ENCODE results near the gene DKKL1. TPM values are rescaled to one million over a fixed set of nuclear protein-coding genes. Genes with fewer than 3 reads are reported as not detected.

DKKL1 gene
- total and polyA plus RNA-seq, 3 donors from 2014 or later, result 145 to 487 (median 190) TPM

- intact Hi-C loops (cut with DNase I; ENCODE audit: low total_unique reads), result no loop called here
- no peaks in the 10 kb centered on the region for H3K9me3 ChIP-seq
- no peak overlapping the region for H3K27ac ChIP-seq
- H3K4me1 ChIP-seq, result peaks cover 28% of the 10 kb centered on the region
- DNase-seq, result peak; percentile 62
- WGBS, 2 donors, result 2% methylated on average over 41 to 48 of the region's 58 CpGs
- no peaks in the 10 kb centered on the region for H3K36me3 ChIP-seq (ENCODE audit: low read depth, missing control alignments)
- peak overlapping the region in 1 of 2 donors; percentile 10 for H3K4me3 ChIP-seq
- peaks cover 4% of the 10 kb centered on the region for H3K27me3 ChIP-seq
- TF ChIP-seq POLR2A (IDR thresholded peaks at IDR 0.05), result no peak
- TF ChIP-seq CTCF (IDR thresholded peaks at IDR 0.05), result peak in 2 of 3 experiments; percentile 45 to 48
These were observed 58.9 kb downstream of the DKKL1 start for GRCh38 chr19:49422407-49423070.

GRCh38 chr19:49423071-49423984 is 59.7 kb downstream of the DKKL1 start, which contains the start of gene PTH2:
Gene PTH2 (minus strand): TSS chr19:49423441. CDS start chr19:49423339, 102 bp downstream.
- intact Hi-C loops (cut with DNase I; ENCODE audit: low total_unique reads), result no loop called here
- Histone ChIP-seq H3K27ac (no peak within 1 kb of the TSS), H3K9me3 (no peaks in the 10 kb centered on the region), H3K36me3 (ENCODE audit: low read depth, missing control alignments) (no peaks in the 10 kb centered on the region), H3K4me1 (peaks cover 35% of the 10 kb centered on the region), H3K27me3 (peaks cover 4% of the 10 kb centered on the region), H3K4me3 (peak within 1 kb of the TSS in 1 of 2 donors; percentile 10)
- WGBS, 2 donors, result 5 to 6% methylated on average over 32 to 42 of the region's 42 CpGs
- TF ChIP-seq CTCF (IDR thresholded peaks at IDR 0.05) (no peak), POLR2A (IDR thresholded peaks at IDR 0.05) (no peak)
- DNase-seq, result no peak

- intact Hi-C loops (cut with DNase I; ENCODE audit: low total_unique reads), result no loop called here
- H3K27me3 ChIP-seq, result peaks cover 4% of the 10 kb centered on the region
These were observed 60.3 kb downstream of the DKKL1 start for GRCh38 chr19:49423985-49424303.

More at GRCh38 chr19:49423985-49424303, 60.3 kb downstream of the DKKL1 start:
- Histone ChIP-seq H3K4me3 (no peak overlapping the region), H3K36me3 (ENCODE audit: low read depth, missing control alignments) (no peaks in the 10 kb centered on the region), H3K4me1 (peaks cover 35% of the 10 kb centered on the region), H3K27ac (no peak overlapping the region), H3K9me3 (no peaks in the 10 kb centered on the region)
- no peak for TF ChIP-seq CTCF (IDR thresholded peaks at IDR 0.05)
- TF ChIP-seq POLR2A (IDR thresholded peaks at IDR 0.05), result no peak
- 5 to 17% methylated on average over 3 of the region's 3 CpGs for WGBS, 2 donors
- no peak for DNase-seq

Other genes starting within 250 kb of the DKKL1 start
- 10 to 100 TPM; 57.6 to 66.2 TPM for gene LIN7B, start 249.5 kb upstream of the DKKL1 start, total RNA-seq
- gene LIN7B, start 249.5 kb upstream of the DKKL1 start, polyA plus RNA-seq (ENCODE audit: insufficient read depth, low read depth, low replicate concordance), result 22.4 TPM
- gene C19orf73, start 244.7 kb upstream of the DKKL1 start, total RNA-seq, result 1 to 10 TPM; 4.0 to 8.5 TPM
- 1.5 TPM for gene C19orf73, start 244.7 kb upstream of the DKKL1 start, polyA plus RNA-seq (ENCODE audit: insufficient read depth, low read depth, low replicate concordance)
- gene PPFIA3, start 244.3 kb upstream of the DKKL1 start, total RNA-seq, result 10 to 100 TPM in 1 of 2 donors, 1 to 10 TPM in 1; 9.2 to 13.1 TPM
- gene PPFIA3, start 244.3 kb upstream of the DKKL1 start, polyA plus RNA-seq (ENCODE audit: insufficient read depth, low read depth, low replicate concordance), result 8.8 TPM
- 1 to 10 TPM; 1.8 to 5.4 TPM for gene HRC, start 208.5 kb upstream of the DKKL1 start, total RNA-seq
- 4.1 TPM for gene HRC, start 208.5 kb upstream of the DKKL1 start, polyA plus RNA-seq (ENCODE audit: insufficient read depth, low read depth, low replicate concordance)
- gene TRPM4, start 206.1 kb upstream of the DKKL1 start, total RNA-seq, result 10 to 100 TPM; 30.5 to 45.7 TPM
- gene TRPM4, start 206.1 kb upstream of the DKKL1 start, polyA plus RNA-seq (ENCODE audit: insufficient read depth, low read depth, low replicate concordance), result 16.0 TPM
- gene SLC6A16, start 38.7 kb upstream of the DKKL1 start, total RNA-seq, result 10 to 100 TPM; 47.0 to 51.9 TPM
- 311 TPM for gene SLC6A16, start 38.7 kb upstream of the DKKL1 start, polyA plus RNA-seq (ENCODE audit: insufficient read depth, low read depth, low replicate concordance)
- 10 to 100 TPM; 12.6 to 16.2 TPM for gene CD37, start 28.5 kb upstream of the DKKL1 start, total RNA-seq
- gene CD37, start 28.5 kb upstream of the DKKL1 start, polyA plus RNA-seq (ENCODE audit: insufficient read depth, low read depth, low replicate concordance), result 23.2 TPM
- 10 to 100 TPM; 12.6 to 20.8 TPM for gene TEAD2, start 1.5 kb upstream of the DKKL1 start, total RNA-seq
- 29.6 TPM for gene TEAD2, start 1.5 kb upstream of the DKKL1 start, polyA plus RNA-seq (ENCODE audit: insufficient read depth, low read depth, low replicate concordance)
- gene KASH5, start 24.4 kb downstream of the DKKL1 start, total RNA-seq, result 100 to 1,000 TPM in 1 of 2 donors, 10 to 100 TPM in 1; 72.8 to 102 TPM
- gene KASH5, start 24.4 kb downstream of the DKKL1 start, polyA plus RNA-seq (ENCODE audit: insufficient read depth, low read depth, low replicate concordance), result 121 TPM
- gene PTH2, start 59.6 kb downstream of the DKKL1 start, total RNA-seq, result not detected
- not detected for gene PTH2, start 59.6 kb downstream of the DKKL1 start, polyA plus RNA-seq (ENCODE audit: insufficient read depth, low read depth, low replicate concordance)
- gene GFY, start 61.5 kb downstream of the DKKL1 start, total RNA-seq, result under 1 TPM; 0.24 to 0.62 TPM
- gene GFY, start 61.5 kb downstream of the DKKL1 start, polyA plus RNA-seq (ENCODE audit: insufficient read depth, low read depth, low replicate concordance), result 0.80 TPM
- 1 to 10 TPM; 2.2 to 2.7 TPM for gene SLC17A7, start 77.7 kb downstream of the DKKL1 start, total RNA-seq
- 3.2 TPM for gene SLC17A7, start 77.7 kb downstream of the DKKL1 start, polyA plus RNA-seq (ENCODE audit: insufficient read depth, low read depth, low replicate concordance)
- 10 to 100 TPM; 45.9 to 49.6 TPM for gene PIH1D1, start 87.9 kb downstream of the DKKL1 start, total RNA-seq
- gene PIH1D1, start 87.9 kb downstream of the DKKL1 start, polyA plus RNA-seq (ENCODE audit: insufficient read depth, low read depth, low replicate concordance), result 55.3 TPM
- 10 to 100 TPM; 22.4 to 24.7 TPM for gene ALDH16A1, start 89.3 kb downstream of the DKKL1 start, total RNA-seq
- gene ALDH16A1, start 89.3 kb downstream of the DKKL1 start, polyA plus RNA-seq (ENCODE audit: insufficient read depth, low read depth, low replicate concordance), result 8.5 TPM
- 1 to 10 TPM; 3.0 to 4.6 TPM for gene FLT3LG, start 110.3 kb downstream of the DKKL1 start, total RNA-seq
- 7.1 TPM for gene FLT3LG, start 110.3 kb downstream of the DKKL1 start, polyA plus RNA-seq (ENCODE audit: insufficient read depth, low read depth, low replicate concordance)
- gene RPL13A, start 123.7 kb downstream of the DKKL1 start, total RNA-seq, result 1,000 to 10,000 TPM; 1,063 to 1,721 TPM
- gene RPL13A, start 123.7 kb downstream of the DKKL1 start, polyA plus RNA-seq (ENCODE audit: insufficient read depth, low read depth, low replicate concordance), result 1,193 TPM
- gene RPS11, start 132.6 kb downstream of the DKKL1 start, total RNA-seq, result 1,000 to 10,000 TPM; 1,958 to 3,437 TPM
- 2,108 TPM for gene RPS11, start 132.6 kb downstream of the DKKL1 start, polyA plus RNA-seq (ENCODE audit: insufficient read depth, low read depth, low replicate concordance)
- gene FCGRT, start 148.8 kb downstream of the DKKL1 start, total RNA-seq, result 10 to 100 TPM; 52.8 to 76.9 TPM
- 130 TPM for gene FCGRT, start 148.8 kb downstream of the DKKL1 start, polyA plus RNA-seq (ENCODE audit: insufficient read depth, low read depth, low replicate concordance)
- 10 to 100 TPM; 19.9 TPM for gene RCN3, start 164.1 kb downstream of the DKKL1 start, total RNA-seq
- 42.1 TPM for gene RCN3, start 164.1 kb downstream of the DKKL1 start, polyA plus RNA-seq (ENCODE audit: insufficient read depth, low read depth, low replicate concordance)
- 100 to 1,000 TPM; 145 to 151 TPM for gene NOSIP, start 216.7 kb downstream of the DKKL1 start, total RNA-seq
- gene NOSIP, start 216.7 kb downstream of the DKKL1 start, polyA plus RNA-seq (ENCODE audit: insufficient read depth, low read depth, low replicate concordance), result 241 TPM
- gene PRRG2, start 217.4 kb downstream of the DKKL1 start, total RNA-seq, result 1 to 10 TPM in 1 of 2 donors, under 1 TPM in 1; 0.71 to 1.9 TPM
- gene PRRG2, start 217.4 kb downstream of the DKKL1 start, polyA plus RNA-seq (ENCODE audit: insufficient read depth, low read depth, low replicate concordance), result 3.0 TPM
- 10 to 100 TPM; 32.8 to 33.1 TPM for gene PRR12, start 227.3 kb downstream of the DKKL1 start, total RNA-seq
- 15.7 TPM for gene PRR12, start 227.3 kb downstream of the DKKL1 start, polyA plus RNA-seq (ENCODE audit: insufficient read depth, low read depth, low replicate concordance)